Raji (cell line): Measurements from ENCODE around the gene MLLT1.

Source experiments
- POLR2A ChIP-seq: IDR thresholded peaks from 2 replicates; pipeline ENCODE4 v1.6.1; 2011; ENCODE audit warnings: low read depth, low read length, control low read depth; ENCODE audit not compliant: insufficient read depth

Gene MLLT1

DNA sequence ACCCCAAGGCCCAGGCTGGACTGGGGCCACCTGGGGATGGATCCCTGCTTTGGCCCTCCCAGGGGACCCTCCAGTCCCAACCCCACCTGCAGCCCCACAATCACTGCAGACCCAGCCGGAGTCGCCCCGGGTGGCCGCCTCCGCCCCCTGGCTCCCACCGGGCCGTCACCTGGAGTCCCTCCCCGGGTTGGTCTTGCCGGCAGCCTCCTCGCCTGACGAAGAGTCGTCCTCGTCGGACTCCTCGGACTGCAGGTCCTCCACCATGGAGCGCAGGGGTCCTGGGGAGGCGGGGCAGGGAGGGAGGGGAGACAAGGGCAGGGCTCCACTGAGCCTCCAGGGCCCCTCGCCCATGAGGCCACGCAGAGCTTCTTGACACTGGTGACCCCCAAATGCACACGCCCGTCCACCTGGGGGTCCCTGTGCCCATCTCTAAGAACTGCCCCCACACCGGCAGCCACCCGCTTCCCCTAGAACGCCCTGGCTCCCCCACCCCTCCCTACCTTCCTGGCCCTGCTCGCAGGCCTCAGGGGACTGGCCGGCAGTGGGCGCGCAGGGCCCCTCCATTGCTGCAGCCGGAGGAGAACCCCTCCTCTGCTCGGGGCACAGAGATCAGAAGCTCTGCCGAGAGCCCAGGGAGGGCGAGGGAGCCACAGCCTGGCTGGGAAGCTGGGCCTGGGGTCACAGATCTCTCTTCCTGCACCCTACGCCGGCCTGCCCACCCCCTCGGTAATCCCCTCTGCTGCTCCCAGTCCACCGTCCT is 63.4 kb downstream of the MLLT1 start:
- TF ChIP-seq POLR2A, result no peak

DNA sequence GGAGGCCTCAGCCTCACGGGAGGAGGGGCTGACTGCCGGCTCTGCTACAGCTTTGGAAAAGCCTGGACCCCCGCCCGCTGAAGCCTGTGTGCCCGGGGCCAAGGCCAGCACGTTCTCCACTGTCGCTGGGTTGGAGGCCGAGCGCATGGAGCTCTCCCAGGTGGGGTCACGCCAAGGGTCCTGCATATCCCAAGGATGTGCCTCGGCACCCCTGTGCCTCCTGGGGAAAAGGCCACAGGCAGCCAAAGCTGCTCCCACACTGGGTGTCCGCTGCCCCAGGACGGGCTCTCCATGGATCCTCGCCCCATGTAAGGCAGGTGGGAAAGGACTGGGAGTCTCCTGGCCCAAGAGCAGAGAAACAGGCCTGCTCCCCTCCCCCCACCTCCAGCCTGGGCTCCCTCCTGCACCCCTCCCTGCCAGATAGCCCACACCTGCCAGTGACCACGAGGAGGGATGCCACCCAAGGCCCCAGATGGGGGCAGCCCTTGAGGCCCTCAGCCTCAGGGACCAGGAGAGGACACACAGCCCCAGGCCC is 64.0 kb downstream of the MLLT1 start:
- no peak for TF ChIP-seq POLR2A

DNA sequence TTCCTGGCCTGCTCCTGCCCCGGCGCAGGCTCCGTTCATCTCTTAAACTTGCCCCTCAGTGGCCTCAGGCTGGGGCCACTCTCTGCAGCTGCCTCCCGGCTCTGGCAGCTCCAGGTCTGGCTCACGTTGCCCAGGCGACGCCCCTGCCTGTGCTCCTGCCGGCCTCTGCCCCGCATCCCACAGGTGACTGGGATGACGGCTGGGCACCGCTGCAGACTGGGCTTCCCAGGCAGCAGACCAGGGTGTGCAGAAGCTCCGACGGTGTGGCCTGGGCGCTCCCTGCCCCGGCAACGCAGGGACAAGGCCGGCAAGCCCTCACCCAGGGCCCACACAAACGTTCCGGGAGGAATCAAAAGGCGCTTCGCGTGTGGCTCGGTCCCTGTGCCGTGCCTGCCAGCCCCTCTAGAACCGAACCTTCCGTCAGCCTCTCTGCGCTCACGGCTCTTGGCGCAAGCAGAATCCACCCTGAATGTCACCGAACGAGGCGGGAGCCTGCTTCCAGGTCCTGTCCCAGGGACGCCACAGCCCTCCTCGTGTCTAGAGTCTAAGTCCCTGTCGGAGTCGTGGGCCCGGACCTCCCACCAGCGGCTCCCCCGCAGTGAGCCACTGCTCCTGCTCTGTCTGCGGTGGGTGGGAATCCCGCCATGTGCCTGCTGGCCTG is 64.8 kb downstream of the MLLT1 start:
- TF ChIP-seq POLR2A, result no peak

DNA sequence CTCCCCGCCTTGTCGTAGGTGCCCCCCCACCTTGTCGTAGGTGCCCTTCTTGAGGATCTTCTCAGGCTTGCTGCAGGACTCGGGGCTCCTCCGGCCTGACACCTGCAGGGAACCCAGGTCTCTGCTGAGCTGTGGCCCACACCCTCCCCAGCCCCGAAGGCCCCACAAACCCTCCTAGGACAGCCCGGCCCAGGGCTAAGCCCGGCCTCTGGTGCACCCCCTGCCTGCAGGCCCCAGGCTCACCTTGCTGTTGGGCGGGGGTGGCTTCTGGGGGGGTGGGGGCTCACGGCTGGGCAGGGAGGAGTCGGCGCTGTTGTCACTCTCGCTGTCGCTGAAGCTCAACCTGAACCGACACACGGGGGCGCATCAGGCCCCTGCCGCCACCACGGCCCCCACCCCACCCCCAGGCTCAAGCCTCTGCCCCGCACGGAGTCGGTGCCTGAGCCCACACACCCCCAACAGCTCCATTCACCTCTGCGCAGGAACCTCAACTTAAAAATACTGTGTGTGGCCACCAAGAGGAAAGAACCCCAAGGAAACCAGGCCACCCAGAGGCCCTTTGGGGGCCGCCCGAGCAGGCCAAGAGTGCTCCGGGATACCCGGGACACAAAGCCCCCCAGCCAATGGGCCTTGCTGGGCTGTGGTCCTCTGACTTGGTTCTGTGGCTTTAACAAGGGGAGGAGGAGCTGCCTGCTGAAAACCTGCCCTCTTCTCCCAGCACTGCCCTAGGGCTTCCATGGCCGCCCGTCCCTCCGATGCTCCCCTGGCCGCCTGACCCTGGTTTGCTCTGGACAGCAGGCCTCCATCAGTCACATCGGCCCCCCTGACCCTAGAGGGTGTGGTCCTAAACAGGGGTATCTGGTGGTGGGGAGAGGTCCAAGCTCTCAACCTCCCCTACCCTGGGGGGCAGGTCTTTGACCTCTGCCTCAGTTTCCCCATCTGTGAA is 65.8 kb downstream of the MLLT1 start:
- TF ChIP-seq POLR2A, result no peak

DNA sequence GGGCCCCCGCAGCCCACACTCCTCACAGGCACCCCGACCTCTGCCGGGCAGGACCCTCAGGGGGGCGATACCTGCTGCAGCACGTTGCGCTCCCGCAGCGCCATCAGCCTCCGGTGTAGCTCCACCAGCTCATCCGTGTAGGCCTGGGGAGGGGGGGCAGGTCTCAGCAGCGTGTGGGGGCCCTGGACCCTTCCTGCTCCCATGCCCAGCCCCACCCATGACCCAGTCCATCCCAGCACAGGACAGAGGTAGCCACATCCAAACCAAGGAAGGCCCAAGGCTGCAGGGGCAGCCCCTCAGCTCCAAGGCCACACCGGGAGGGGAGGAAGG is 66.5 kb downstream of the MLLT1 start:
- TF ChIP-seq POLR2A, result no peak

DNA sequence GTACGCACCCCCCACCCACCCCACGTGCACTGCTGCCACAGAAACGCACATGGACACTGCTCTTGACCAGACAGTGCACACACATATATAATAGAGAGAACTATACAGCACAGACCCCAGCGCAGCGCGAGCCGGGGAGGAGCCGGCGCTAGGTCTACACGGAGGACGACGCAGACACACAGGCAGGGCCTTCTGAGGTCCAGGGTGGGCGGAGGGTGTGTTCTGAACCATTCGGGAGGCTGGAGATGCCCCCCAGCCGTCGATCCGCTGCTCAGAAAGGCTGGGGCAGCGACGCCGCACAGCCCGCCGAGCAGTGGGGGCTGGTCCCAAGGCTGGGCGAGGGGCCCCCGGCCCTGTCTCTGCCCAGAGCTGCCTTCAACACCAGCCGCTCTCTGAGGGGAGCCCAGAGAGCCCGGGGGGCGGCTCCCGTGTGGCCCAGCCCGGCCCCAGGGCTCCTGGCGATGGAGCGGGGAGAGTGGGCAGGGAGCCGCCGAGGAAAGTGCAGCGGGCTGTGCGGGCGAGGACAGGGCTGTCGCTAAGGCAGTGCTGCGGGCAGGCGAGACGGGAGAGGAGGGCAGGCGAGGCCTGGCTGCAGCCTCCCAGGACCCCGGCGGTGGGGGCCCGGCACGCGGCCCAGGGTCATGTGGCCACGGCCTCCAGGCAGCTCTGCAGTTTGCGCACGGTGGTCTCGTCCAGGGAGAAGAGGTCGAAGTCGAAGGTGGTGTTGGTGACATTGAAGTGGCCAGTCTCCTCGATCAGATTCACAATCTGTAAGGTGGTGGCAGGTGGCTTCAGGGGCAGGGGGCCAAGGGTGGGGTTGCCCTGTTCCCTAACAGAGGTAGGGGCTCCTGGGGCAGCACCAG is 67.1 kb downstream of the MLLT1 start:
- no peak for TF ChIP-seq POLR2A

DNA sequence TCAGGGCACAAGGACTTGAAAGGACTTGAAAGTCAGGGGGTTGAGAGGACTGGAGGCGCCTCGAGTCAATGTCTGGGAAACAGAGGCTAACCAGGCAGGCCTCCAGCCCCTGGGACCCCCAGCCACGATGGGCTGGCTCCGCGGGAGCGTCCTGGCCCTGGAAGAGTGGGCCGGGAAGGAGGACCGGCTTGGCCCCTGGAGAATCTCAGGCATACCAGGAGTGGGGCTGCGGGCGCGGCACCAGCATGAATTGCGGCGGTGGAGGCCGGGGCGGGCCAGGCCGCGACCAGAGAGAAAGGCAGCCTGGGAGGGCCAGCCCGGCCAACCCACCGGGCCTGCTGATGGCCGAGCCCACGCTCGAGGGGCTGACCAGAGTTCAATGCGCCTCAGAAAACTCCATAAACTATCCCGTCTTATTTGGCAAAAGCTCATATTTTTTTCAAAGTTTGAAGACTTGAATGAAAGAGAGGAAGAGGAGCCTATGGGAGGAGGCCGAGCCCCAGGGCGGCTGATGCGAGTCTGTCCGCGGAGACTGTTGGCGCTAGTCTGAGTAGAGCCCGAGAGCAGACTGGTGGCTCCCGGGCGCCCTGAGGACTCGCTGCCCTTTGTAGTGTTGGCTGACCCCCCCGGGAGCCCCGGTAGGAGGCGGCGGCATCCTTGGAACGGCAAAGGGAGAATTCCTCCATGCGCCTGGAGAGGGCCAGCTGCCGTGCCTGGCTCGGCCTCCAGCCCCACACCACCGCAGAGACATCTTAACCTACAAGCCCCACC is 68.0 kb downstream of the MLLT1 start:
- no peak for TF ChIP-seq POLR2A

DNA sequence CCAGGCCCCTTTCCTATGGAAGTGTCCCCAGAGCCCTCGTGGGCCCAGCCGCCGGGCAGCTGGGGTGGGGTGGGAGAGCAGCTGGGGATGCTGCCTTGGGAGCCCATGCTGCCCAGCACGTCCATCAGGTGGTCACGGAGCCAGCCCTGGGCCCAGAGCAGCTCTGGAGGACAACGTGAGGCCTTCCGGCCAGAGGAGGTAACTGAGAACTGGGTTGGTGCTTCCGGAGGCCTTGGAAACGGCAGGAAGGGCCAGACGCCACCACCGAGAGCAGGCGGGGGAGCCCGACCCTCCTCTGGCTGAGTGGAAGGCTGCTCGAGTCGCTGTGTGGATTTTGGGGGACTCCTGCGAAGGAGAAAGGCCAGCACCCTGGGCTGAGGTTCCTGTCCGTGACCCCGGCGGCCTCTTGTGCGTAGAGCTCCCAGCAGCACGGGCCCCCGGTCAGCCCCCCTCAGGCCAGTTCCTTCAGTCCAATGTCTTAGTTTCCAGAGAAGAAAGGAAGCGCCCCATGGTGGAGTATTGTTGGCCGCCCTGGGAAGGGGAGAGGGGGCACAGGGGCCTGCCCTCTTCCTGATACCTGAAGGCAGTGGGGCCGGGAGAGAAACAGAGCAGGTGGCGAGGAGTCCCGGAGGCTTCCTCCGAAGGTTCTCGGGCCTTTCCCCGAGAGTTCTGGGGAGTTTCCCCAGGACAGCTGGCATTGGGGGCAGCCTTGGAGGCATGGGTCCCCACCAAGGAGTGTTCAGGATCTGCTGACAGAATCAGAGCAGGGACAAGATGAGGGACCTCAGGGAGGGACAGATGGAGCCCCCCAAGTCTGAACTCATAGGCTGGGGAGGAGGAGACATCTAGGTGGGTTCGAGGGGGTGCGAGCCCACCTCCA is 68.8 kb downstream of the MLLT1 start:
- TF ChIP-seq POLR2A, result no peak

DNA sequence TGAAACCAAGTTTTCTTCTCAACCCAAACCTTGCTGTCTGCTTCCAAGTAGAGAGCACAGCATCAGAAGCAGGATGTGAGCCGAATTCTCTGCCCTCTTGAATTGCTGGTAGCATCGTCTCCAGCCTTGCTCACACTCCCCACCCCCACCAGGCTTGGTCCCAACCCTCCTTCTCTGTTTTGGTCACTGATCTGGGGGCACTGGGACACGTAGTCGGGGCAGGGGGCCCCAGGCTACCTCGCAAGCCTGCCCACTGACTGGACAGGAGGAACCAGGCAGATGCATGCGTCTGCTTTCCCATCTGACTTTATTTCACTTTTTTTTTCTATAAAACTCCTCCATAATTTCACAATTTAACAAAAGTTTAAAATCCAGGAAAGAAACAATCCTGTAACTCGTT is 69.7 kb downstream of the MLLT1 start:
- no peak for TF ChIP-seq POLR2A

DNA sequence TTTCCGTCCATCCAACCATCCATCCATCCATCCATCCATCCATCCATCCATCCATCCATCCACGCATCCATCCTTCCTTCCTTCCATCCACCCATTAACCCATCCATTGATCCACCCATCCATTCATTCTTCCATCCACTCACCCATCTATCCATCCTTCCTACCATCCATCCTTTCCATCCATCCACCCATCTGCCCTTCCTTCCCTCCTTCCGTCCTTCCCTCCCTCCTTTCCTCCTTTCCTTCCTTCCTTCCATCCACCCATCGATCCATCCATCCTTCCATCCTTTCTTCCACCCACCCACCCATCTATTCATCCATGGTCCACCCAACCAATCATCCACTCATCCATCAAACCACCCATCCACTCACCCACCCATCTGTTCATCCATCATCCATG is 70.1 kb downstream of the MLLT1 start:
- TF ChIP-seq POLR2A, result no peak

DNA sequence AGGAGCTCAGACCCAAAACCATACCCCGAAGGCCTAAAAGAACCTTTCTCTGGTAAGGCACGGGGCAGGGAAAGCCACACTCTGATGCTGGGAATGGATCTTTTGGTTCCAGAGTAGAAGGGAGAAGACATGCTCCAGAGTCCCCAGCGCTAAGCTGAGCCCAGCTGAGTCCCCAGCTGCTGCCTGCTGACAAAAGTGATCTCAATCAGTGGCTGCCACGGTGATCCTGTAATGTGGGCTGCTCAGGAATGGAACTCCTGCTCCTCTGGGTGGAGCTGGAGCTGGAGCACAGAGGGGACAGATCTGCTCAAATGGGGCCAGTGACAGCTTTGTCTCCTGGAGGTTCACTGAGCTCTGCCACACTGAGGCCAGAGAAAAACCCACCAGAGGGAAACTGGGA is 70.5 kb downstream of the MLLT1 start:
- no peak for TF ChIP-seq POLR2A

DNA sequence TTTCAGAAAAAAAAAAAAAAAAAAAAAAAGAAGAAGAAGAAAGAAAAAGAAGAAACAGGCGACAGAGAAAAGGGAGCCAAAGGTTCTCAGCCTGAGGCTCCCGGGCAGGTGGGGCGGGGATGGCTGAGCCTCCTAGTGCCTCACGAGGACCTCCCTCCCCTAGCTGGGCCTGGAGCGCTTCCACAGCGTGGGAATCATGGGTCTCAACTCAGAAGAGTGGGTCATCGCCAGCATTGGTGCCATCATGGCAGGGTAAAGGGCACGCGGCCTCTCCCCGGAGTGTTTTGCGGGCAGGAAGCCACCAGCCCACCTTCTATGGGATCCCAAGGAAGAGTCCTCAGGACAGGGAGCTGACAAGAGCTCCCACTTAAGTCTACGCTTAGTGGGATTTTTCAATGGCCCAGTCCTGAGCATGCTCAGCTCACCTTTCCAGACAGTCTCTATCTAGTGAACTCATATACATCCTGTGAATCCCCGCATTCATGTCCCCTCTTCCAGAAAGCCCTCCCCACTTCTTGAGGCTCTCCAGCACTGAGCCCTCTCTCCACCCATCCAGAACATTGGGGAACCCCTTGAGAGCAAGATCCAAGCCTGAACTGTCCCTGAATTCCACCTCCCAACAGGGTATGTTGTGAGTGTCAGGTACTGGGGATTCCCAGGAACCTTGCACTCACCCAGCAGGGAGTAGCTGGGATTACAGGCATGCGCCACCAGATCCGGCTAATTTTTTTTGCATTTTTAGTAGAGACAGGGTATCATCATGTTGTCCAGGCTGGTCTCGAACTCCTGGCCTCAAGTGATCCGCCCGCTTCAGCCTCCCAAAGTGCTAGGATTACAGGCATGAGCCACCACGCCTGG is 74.7 kb downstream of the MLLT1 start:
- no peak for TF ChIP-seq POLR2A
